Neutrophil (primary cell): ENCODE data around the gene PHAX.

Experiments
- H3K27ac ChIP-seq: fragments of 200-600 bp; sonication (generic); 2 replicates; pipeline ENCODE4 v1.5.1; 2016; ENCODE audit warnings: mild to moderate bottlenecking, moderate library complexity
- H3K27me3 ChIP-seq: fragments of 200-600 bp; sonication (generic); 2 replicates; pipeline ENCODE4 v1.6.0; 2016; ENCODE audit warnings: mild to moderate bottlenecking
- H3K36me3 ChIP-seq: fragments of 200-600 bp; sonication (generic); 2 replicates; pipeline ENCODE4 v1.5.1; 2017
- H3K4me1 ChIP-seq, 2 experiments: fragments of 200-600 bp in 1 of 2; sonication (generic) in 1 of 2; 1 replicate in 1 of 2; 2 replicates in 1 of 2; pipeline versions ENCODE4 v1.5.1 to v1.6.1; 2013 to 2016; ENCODE audit warnings: low read depth in 1 of 2, low read length in 1 of 2, mild to moderate bottlenecking in 1 of 2, moderate library complexity in 1 of 2; ENCODE audit not compliant: control insufficient read depth in 1 of 2, insufficient read depth in 1 of 2
- H3K4me3 ChIP-seq, 2 experiments: fragments of 200-600 bp in 1 of 2; sonication (generic) in 1 of 2; 1 replicate in 1 of 2; 2 replicates in 1 of 2; pipeline ENCODE4 v1.5.1; 2013 to 2016; ENCODE audit warnings: low read depth in 1 of 2, low read length in 1 of 2, mild to moderate bottlenecking in 1 of 2, moderate library complexity in 1 of 2
- H3K9me3 ChIP-seq: fragments of 200-600 bp; sonication (generic); 2 replicates; pipeline ENCODE4 v1.5.1; 2016
- TF ChIP-seq, protein P1 (sequence below): fragments of 200-600 bp; sonication (generic); IDR thresholded peaks from 2 replicates; pipeline ENCODE4 v1.5.1; 2016; ENCODE audit warnings: antibody characterized with exemption

Gene PHAX

DNA sequence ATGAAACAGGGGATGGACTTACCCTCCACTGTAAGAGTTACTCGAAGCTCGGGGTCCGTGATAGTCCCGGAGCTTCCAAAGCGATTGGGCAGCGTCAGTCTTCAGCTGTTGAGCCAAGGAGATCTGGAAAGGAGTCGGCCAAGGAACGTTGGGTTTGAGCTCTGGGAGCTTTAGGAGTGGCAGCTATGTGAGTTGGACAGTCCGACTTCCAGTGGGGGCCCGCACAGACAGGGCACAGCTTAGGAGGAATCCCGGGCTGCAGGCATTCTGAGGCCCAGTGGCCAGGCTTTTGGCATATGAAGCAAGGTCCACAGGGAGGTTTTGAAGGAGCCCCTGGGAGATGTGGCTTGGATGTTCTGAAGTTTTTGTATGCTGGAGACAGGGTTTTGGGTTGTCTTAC, 72.7 kb downstream of the PHAX start:
- no peaks in the 10 kb centered on the region for H3K36me3 ChIP-seq
- H3K27me3 ChIP-seq = no peaks in the 10 kb centered on the region
- TF ChIP-seq, protein P1, sequence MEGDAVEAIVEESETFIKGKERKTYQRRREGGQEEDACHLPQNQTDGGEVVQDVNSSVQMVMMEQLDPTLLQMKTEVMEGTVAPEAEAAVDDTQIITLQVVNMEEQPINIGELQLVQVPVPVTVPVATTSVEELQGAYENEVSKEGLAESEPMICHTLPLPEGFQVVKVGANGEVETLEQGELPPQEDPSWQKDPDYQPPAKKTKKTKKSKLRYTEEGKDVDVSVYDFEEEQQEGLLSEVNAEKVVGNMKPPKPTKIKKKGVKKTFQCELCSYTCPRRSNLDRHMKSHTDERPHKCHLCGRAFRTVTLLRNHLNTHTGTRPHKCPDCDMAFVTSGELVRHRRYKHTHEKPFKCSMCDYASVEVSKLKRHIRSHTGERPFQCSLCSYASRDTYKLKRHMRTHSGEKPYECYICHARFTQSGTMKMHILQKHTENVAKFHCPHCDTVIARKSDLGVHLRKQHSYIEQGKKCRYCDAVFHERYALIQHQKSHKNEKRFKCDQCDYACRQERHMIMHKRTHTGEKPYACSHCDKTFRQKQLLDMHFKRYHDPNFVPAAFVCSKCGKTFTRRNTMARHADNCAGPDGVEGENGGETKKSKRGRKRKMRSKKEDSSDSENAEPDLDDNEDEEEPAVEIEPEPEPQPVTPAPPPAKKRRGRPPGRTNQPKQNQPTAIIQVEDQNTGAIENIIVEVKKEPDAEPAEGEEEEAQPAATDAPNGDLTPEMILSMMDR = no peak
- H3K4me1 ChIP-seq = peaks cover 4 to 5% of the 10 kb centered on the region in 2 experiments
- H3K4me3 ChIP-seq = no peak overlapping the region
- no peaks in the 10 kb centered on the region for H3K9me3 ChIP-seq
- no peak overlapping the region for H3K27ac ChIP-seq

DNA sequence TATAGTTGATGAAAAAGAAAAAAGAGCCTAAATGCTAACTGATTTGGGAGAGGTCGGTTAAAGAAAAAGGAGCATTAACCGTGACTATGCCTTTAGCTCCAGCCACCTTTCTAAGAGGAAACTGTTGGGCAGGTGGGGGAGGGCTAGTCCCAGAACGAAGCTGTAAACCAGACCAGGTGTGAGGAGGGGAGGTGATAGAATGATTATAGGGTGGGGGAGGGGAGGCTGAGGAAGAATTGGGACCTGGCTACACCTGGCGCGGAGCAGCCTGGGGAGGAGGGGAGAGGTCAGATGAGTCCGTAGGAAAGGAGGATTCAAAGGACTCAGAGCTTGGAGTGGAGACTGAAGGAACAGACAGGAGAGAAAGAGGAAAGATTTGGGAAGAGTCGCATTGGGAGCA, 73.4 kb downstream of the PHAX start:
- Histone ChIP-seq H3K4me3 (no peak overlapping the region), H3K36me3 (no peaks in the 10 kb centered on the region), H3K9me3 (no peaks in the 10 kb centered on the region), H3K27ac (no peak overlapping the region), H3K27me3 (no peaks in the 10 kb centered on the region), H3K4me1 (peaks cover 4 to 5% of the 10 kb centered on the region in 2 experiments)
- TF ChIP-seq, protein P1 = no peak

DNA sequence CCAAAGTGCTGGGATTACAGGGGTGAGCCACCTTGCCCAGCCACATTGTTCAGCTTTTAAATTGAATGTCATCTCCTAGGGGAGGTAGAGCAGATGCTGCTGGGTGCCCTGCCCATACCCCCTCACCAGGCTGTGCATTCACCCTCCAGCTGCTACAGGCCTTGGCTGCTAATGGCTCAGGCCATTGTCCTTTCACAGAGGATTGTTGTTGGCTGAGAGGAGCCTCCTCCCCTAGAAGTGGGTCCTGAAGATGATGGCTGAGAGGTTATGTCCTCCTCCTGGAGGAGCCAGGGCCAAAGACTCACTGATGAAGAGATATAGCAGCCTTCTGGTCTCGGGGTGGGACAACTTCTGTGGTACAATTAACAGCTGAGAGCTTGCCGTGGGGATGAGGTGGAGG, 74.6 kb downstream of the PHAX start:
- Histone ChIP-seq H3K27ac (no peak overlapping the region), H3K9me3 (no peaks in the 10 kb centered on the region), H3K4me3 (no peak overlapping the region), H3K36me3 (no peaks in the 10 kb centered on the region), H3K27me3 (no peaks in the 10 kb centered on the region), H3K4me1 (peaks cover 4 to 5% of the 10 kb centered on the region in 2 experiments)
- TF ChIP-seq, protein P1 = no peak

DNA sequence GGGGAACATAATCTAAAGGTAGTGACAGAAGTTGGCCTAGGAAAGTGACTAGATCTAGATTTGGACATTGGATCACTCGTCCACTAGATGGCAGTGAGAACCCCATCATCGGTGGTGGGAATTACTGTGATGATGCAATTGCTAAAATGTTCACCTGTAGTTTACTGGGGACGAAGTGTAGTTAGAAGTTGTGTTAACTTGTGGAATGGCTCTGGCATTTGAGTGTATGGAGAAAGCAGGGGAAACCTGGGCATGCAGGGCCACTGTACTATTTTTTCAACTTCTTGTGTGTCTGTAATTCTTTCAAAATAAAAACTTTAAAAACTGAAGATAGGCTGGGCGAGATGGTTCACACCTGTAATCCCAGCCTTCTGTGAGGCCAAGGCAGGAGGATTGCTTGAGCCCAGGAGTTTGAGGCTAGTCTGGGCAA, 75.5 kb downstream of the PHAX start:
- TF ChIP-seq, protein P1 = peak; percentile 76
- Histone ChIP-seq H3K27me3 (no peaks in the 10 kb centered on the region), H3K4me3 (no peak overlapping the region), H3K4me1 (peaks cover 4 to 5% of the 10 kb centered on the region in 2 experiments), H3K9me3 (no peaks in the 10 kb centered on the region), H3K27ac (no peak overlapping the region), H3K36me3 (no peaks in the 10 kb centered on the region)
